Measurements from ENCODE around the gene AUTS2.

The AUTS2 gene

DNA sequence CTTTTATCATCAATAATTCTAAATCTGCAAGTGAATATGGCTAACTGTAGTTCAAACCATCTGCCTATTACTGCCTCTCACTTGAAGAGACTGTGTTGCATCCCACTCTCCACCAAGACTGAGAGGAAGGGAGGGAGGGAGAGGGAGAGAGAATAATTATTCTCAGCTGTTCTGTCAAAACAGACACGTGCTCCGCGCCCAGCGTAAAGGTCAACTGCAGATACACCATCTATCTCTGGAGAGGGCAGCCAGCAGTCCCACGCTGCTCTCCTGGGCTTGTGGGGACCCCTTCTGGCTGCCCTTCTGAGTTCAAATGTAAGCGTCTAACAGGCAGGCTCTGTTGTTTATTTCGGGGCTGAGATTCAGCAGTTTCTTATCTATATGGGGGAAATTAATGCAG, 908.2 kb downstream of the AUTS2 start:
- no peak for DNase-seq (ENCODE audit: low read depth in 2 of 2, low spot score in 1 of 2)

DNA sequence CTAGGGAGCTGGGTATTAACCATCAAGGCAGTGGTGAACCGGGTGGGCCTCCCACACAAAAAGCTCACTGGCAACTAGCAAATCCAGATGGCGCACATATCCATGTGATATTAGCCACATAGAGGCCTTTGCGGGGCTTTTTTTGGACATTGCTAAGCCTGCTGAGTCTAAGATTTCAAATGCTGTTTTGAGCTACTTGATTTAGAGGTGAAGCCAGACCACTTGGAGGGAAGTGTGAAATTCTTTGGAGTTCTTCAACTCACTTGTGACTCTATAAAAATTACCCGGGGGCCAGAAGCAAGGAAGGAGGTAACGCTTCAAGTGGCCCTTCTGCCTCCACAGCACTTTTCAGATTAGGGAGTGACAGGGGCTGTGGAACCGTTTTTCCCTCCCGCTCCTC, 913.9 kb downstream of the AUTS2 start:
- DNase-seq (ENCODE audit: low read depth in 2 of 2, low spot score in 1 of 2) = no peak

DNA sequence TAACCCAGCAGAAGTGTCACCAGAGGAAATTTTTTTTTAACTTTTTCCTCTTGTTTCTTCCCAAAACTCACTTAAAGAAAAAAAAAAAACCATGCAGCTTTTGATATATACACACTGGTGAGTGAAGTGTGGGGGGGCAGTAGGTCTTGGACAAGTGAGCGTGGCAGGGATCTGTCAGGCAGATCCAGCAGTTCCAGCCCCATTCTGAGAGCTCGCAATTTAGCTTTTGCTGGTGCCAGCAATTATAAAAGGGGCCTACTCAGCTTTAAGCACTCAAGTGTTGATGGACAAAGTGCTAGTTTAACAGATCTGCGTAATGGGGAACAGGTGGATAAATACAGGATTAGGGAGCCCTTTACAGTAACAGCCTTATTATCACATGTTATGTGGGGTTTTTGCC, 914.5 kb downstream of the AUTS2 start:
- DNase-seq (ENCODE audit: low read depth in 2 of 2, low spot score in 1 of 2) = no peak

DNA sequence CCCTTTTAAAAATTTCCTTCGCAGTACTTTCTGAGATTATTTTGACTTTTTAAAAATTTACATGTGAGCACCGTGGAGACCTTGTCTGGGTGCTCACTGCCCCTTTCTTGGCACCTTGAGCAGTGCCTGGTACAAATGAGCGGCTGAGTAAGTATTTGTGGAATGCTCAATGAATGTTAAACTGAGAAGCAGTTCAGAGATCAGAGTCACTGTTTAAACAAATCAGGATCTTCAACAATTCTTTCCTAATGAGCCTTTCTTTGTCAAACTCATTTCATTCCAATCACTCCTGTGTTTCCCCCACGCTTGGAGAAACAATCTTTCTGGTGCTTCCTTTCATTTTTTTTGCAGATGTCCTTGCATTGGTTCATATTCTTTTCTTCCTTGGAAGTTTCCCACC, 922.3 kb downstream of the AUTS2 start:
- DNase-seq (ENCODE audit: low read depth in 2 of 2, low spot score in 1 of 2) = no peak

DNA sequence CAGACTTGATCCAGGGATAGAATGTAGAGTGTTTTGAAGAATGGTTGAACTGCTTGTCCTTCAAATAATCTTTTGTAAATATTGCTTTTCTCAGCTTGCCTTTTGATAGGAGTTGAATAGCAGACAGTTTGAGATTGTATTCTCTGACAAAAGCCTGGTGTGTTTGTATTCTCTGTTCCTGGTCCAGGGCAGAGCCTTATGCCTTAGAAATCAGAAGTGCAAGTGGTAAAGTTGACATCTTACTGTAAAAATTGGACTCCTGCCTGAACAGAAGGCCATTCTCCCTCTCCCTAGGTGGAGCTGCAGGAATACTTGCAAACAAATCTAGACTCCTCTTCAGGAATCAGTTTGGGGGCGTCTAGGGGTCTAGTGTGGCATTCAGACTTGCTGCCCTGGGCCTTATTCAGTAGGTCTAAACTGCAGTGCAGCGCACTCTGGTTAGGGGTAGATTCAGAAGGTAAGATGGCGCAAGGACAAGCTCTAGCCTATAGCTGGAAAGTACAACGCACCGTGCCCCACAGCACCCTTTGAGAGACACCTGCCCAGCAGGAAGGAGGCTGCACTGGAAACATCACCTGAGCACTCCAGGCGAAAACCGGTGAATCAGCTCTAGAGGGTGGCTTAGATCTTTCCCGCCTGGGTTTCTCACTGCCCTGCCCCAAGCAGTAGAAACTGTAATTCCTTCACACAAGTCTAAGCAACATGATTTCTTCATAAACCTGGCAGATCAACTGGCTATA, 925.1 kb downstream of the AUTS2 start:
- DNase-seq (ENCODE audit: low read depth in 2 of 2, low spot score in 1 of 2) = no peak

DNA sequence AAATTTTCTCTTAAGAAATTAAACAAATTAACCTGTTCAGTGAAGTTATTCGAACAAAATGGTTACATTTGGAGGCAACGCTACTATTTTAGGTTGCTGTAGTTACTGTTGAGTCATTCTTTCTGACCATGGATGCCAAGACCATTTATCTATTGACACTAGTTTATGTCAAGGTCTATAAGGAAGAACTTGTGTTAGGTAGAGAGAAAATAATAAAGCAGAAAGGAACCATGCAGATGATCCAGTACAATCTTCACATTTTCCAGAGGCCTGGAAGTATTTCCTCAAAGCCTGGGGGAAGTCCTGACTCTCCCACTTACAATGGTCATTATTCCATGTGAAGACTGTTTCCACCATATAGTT, 925.7 kb downstream of the AUTS2 start:
- DNase-seq (ENCODE audit: low read depth in 2 of 2, low spot score in 1 of 2) = no peak

DNA sequence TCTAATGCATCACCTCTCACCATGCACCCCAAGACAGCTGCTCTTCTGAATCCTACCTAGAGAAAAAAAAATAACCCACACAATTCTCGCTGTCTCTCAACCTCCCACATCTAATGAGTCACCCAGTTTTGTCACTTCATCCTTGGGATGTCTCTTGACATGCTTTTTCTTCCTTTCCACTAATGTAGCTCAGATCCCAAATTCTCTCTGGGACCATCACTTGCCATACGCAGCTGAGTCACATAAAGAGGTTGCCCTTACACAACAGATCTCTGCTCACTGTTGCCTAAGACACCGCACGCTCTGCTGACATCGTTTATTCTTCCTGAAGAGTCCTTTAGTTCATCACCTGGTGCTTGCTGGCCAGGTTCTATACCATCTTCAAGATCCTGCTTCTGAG, 927.7 kb downstream of the AUTS2 start:
- DNase-seq (ENCODE audit: low read depth in 2 of 2, low spot score in 1 of 2) = no peak

DNA sequence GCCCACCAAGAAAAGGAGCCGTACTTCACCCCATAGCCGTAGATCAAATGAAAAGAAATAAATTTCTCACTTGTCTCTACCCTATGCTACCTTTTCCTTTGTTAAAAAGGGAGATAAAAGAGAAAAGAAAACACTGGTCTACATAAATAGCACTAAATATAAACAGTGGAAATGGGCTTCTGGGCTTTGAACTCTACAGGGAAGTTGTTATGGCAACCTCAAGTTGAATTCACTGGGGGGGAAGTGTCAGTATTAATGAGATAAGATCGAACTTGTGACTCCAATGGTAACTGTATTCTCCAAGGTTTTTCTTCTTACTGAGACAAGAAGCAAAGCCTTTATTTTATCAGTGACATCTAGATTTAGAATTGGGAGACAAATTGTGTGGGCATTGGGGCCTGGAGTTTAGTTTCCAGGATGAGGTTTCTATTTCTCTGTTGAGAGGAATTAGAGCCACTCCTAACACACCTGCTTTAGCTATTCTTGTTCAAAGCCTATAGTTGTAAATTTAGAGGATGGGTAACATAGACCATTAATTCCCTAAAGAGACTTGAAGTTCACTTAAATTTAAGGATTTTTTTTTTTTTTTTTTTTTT, 929.3 kb downstream of the AUTS2 start:
- no peak for DNase-seq (ENCODE audit: low read depth in 2 of 2, low spot score in 1 of 2)

DNA sequence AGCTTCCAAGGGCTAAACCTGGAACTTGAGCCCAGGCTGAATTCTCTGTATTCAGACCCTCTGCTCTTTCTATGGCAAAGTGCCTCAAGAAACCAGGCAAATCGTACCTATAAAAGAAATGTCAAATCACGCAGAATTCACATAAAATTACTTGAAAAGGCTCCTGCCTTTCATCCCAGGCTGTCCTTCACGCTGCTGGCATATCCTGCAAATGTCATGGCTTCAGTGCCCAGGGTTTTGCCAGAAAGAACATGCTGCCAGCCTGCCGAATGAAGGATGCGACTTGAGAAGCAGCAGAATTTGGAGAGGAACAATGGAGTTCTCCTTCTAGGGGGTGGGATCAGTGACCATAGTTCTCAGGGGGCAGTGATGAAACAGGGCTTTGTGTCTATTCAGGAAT, 931.2 kb downstream of the AUTS2 start:
- no peak for DNase-seq (ENCODE audit: low read depth in 2 of 2, low spot score in 1 of 2)

DNA sequence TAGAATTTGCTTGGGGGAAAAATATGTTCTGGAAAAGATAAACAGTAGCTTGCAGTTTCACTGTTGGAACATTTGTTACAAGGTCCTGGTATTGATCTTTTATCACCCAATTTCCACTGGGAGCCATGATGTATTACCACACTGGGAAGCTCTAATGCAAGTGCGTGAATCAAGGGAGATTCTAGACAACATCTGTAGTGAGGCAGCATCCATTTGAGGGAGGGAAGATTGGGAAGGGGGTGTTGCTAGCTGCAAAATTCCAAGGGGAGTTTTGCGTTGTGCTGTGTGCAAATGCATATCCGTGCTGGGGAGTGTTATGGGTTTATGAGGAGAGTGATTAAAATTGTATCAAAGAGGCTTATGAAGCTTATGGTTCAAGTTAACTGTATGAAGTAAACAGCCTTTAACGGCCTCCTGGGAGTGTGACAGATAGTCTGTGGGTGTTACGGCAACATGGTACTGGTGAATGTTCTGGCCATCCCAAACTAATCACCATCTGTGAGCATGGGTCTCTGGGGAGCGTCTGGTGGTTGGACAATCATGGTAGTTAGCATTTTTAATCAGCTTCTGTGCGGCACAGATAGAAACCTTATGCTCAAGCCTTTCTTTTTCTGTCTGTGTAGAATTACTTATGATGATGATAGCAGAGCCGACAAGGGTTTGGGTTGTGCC, 931.8 kb downstream of the AUTS2 start:
- DNase-seq (ENCODE audit: low read depth in 2 of 2, low spot score in 1 of 2) = no peak

DNA sequence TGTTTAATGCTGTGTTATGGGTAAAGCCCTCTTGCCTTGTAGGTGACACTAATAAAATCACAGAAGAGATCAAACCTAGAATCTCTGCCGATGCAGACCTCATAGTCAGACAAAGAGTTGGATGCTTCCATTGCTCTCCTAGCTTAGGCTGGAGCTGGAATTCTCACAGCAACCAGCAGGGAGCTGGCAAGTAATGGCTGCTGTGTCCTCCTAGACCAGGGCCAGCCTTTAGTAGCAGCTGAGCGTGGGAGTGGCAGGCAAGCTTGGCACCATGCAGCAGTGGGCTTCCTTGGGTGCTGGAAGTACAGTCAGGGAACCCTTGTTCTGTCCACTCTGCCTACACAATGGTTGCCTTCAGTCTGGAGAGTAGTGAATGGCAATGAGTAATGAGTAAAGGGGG, 935.3 kb downstream of the AUTS2 start:
- DNase-seq (ENCODE audit: low read depth in 2 of 2, low spot score in 1 of 2) = no peak

DNA sequence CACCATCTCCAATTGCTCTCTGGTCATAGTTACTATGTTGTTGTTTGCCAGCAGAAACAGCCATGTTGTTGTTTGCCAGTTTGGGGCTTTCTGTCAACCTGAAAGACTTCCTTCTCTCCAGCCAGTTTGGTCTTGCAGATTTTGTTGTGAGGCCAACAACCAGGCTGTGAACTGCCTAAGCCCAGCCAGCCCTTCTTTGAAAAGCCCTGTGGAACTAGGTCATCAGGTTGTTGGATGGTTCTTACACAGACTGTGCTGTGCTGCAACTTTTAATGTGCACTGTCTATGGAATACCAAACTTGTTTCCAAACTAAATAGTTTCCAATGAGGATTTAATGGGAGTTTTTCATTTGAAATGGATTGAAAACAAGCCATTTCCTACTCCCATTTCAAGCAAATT, 940.9 kb downstream of the AUTS2 start:
- no peak for DNase-seq (ENCODE audit: low read depth in 2 of 2, low spot score in 1 of 2)

DNA sequence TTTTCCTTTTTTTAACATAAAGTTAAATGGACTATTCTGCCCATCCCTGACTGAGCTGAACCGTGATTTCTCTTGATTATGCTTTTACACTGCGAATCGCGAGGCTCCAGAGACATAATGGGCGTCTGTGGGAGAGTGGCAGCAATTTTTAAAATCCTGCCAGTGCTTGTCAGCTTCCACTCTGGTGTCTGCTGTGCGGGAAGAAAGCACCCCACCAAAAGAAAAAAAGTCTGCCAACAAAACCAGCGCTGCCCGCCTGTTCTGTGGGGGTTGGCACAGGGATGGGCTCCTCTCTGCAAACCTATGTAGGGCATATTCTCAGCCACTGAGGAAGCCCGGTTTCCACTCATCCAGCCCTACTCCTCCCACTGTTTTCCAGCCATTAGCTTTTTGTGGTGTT, 941.3 kb downstream of the AUTS2 start:
- no peak for DNase-seq (ENCODE audit: low read depth in 2 of 2, low spot score in 1 of 2)

DNA sequence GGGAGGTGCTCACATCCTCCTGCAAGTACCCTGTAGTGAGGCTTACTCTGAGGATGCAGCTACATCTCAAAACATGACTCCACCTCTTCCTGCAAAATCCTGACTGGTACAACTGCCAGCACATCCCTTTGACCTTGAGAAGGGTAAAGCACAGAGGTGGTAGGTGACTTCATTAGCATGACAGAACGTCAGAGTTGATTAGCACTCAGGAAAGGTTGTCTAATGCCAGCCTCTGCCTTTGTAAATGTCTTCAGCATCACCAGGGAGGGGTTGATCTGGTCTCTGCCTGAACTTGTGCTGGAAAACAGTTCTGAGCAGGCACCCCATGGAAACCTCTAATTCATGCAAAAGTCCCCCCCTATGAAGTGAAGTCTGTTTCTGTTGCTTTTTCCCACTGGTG, 942.4 kb downstream of the AUTS2 start:
- DNase-seq (ENCODE audit: low read depth in 2 of 2, low spot score in 1 of 2) = no peak

DNA sequence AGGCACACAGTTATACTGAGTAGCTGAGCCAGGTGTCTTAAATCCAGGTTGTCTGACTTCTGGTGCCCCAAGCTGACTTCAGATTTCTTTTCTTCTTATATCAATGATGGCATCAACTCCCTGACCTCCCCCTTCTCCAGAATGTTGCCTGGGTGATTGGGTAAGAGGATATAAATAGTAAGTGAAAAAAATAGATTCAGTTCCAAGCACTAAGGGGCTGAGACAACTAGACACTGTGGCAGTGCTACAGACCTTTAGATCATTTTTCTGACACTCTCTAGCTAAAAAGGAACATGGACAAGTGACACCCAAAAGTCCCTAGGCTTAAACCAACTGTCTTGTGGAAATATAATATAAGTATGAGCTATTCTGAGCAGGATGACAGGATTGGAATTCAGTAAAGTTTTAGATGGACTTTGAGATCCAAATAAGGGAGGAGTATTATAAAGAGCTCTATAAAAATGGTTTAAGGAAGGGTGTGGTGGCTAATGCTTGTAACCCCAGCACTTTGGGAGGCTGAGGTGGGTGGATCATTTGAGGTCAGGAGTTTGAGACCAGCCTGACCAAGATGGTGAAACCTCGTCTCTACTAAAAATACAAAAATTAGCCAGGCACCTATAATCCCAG, 944.6 kb downstream of the AUTS2 start:
- DNase-seq (ENCODE audit: low read depth in 2 of 2, low spot score in 1 of 2) = no peak

DNA sequence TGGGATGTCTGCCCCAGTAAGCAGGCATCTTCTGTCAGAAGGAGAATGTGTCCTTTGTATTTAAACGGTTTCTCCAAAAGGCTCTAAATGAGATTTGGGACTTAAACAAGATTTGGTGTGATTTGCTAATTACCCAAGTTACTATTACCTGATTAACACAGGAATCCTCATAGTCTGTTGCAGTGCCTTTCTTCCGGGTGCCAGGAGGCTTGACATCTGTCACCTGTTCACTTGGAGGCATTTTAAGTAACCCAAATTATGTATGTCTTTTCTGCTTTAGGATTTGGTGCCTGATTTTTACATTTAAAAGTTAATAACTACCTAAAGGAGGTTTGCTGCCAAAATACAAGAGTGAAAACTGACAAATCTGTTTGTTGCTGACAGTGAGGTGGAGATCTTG, 945.7 kb downstream of the AUTS2 start:
- DNase-seq (ENCODE audit: low read depth in 2 of 2, low spot score in 1 of 2) = no peak

DNA sequence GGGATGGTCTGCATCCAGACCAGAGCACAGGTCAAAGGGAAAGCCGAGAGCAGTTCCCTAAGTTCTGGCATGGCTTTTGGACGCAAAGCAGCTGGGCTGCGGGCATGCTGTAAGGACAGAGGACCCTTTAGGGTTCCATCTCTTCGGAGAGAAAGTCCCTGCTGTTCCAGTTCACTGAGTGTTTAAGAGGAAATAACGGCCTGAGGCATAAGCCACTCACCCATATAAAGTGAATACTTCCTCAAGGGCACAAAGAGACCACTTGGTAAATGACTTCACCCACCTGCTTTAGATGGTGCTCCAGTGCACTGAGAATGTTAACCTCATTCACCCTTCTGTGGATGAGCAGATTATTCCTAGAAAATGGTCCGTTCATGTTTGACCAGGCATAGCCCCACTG, 946.9 kb downstream of the AUTS2 start:
- no peak for DNase-seq (ENCODE audit: low read depth in 2 of 2, low spot score in 1 of 2)

DNA sequence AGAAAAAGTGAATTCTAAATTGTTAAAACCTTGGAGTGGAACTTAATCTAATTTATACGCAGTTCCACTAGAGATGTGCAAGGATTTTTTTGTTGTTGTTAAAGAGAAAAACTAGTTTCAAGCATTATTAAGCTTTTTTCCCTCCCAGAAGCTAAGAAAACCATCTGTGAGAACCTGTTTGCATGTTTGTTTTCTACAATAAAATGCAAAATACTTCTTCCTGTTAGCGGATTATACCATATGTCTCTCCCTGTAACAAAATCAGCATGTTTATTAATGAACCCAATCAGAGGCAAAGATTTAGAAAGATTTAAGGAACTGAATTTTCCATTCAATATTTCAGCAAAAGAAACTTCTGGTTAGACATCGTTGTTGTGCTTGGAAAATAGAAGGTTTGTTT, 953.9 kb downstream of the AUTS2 start:
- DNase-seq (ENCODE audit: low read depth in 2 of 2, low spot score in 1 of 2) = no peak

DNA sequence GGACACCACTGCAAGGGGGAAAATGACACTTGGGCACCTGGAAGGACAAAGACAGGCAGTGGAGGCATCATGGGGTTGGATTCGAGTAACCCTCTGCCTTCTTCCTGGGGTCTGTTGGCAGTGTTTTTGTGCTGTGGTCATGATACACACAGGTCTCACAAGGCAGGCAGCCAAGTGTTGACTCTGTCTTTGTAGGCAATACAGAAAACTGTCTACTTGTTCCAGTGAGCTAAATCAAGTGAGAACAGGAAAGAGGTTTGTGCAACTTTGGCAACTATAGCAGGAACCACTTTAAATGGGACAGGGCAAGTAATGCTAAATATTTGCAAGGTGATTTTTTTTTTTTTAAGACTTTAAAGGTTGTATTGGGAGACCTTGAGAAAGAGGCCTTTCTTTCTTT, 955.1 kb downstream of the AUTS2 start:
- no peak for DNase-seq (ENCODE audit: low read depth in 2 of 2, low spot score in 1 of 2)

DNA sequence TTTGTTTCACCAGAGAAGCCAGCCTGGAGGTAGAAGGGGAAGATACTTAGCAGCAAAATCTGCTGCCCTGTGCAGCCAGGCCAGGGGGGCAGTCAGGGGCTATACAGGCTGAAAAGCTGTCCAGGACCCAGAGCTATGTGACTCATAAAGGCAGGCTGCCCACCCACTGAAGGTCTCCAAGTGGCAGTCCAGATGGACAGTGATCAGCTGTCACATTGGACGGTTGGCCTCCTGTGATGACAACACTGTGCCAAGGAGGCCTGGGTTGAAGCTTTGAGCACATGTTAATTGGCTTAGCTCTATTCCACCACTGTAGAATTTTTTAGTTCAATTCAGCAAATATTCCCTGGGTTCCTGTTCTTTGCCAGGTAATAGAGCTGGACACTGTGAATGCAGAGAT, 956.4 kb downstream of the AUTS2 start:
- no peak for DNase-seq (ENCODE audit: low read depth in 2 of 2, low spot score in 1 of 2)

DNA sequence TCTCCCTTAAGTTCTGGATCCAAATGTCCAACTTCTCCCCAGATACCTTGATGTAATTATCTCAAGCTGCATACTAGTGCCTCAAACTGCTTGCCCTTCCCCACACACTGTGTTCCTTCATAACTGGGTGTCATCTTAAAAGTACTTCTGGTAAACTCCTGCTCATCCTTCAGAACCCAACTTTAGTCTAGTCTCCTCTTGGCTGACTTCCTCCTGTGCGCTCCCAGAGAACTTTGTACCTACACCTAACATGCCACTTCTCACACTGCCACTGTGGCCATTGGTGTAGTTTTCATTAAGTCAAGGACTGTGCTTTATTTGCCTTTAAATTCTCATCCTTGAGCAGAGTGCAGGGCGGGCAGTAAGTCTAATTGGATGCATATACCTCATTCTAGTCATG, 958.5 kb downstream of the AUTS2 start:
- no peak for DNase-seq (ENCODE audit: low read depth in 2 of 2, low spot score in 1 of 2)

DNA sequence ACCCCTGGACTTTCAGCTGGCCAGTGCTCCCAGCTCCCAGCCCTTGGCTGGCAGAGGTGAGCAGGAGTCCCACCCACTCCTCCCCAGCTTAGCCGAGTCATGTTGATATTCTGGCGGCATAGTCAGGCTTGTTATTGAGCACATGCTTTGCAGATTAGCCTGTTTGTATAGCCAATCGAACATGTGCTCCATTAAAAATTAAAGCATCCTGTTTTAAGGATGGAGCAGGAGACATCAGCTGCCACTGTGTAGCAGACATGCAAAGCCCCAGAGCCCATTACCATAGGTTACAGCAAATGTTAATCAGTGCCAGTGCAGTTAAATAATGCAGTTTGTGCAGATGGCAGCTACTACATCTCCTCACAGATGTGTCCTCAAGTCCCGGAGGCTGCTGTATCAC, 959.1 kb downstream of the AUTS2 start:
- DNase-seq (ENCODE audit: low read depth in 2 of 2, low spot score in 1 of 2) = no peak
